ENCODE results near the gene UBXN6. TPM values are rescaled to one million over a fixed set of nuclear protein-coding genes. Genes with fewer than 3 reads are reported as not detected.

UBXN6 gene
- total and polyA plus RNA-seq, 2 of the 8 experiments (the other 6 are each of a cell fraction or from before 2014, with no cell fraction given) = 28.0 to 43.8 TPM

DNA sequence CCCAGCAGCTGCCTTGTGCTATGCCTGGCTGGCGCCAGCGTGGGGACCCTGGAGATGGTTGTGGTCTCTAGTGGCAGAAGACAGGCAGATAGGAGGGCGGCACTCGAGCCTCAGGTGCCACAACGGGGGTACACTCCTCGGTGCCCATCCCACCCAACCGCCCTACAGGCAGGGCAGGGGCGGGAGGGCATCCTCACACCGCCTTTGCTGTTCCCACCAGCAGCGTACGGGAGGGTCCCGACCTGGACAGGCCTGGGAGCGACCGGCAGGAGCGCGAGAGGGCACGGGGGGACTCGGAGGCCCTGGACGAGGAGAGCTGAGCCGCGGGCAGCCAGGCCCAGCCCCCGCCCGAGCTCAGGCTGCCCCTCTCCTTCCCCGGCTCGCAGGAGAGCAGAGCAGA is 44.1 kb upstream of the UBXN6 start:
- Histone ChIP-seq H4K20me1 (replicated peaks in 1 of 2; ENCODE audit: control insufficient read depth in 1 of 2, insufficient read depth in 2 of 2, low read length in 2 of 2) (peaks cover 10 to 26% of the 10 kb centered on the region in 2 experiments), H3K23ac (ENCODE audit: insufficient read length) (no peak overlapping the region), H3K36me3 (ENCODE audit: control insufficient read depth in 2 of 4, insufficient read depth in 4 of 4, low read length in 3 of 4) (peaks cover 10 to 58% (median 23%) of the 10 kb centered on the region in 4 experiments), H3K9ac (replicated peaks in 1 of 4; ENCODE audit: extremely low read depth in 1 of 4, low read depth in 3 of 4, low read length in 3 of 4) (no peak overlapping the region), H3K79me2 (ENCODE audit: control insufficient read depth in 1 of 2, insufficient read depth in 2 of 2, low read length in 2 of 2) (no peaks in the 10 kb centered on the region), H3K4me1 (replicated peaks in 1 of 4; ENCODE audit: control insufficient read depth in 3 of 4, insufficient read depth in 4 of 4, low read length in 3 of 4) (no peaks in the 10 kb centered on the region), H2BK12ac (ENCODE audit: low read depth, low read length) (no peak overlapping the region), H3K18ac (ENCODE audit: extremely low read depth, low read length) (no peak overlapping the region), H3K27ac (ENCODE audit: low read depth, low read length) (no peak overlapping the region), H3K4ac (replicated peaks; ENCODE audit: insufficient read length, low read depth, low read length) (no peak overlapping the region), H2BK20ac (ENCODE audit: low read length) (no peak overlapping the region), H2AFZ (ENCODE audit: low read length) (no peak overlapping the region), H4K8ac (ENCODE audit: extremely low read depth, insufficient read depth, low read length) (no peak overlapping the region), H3K27me3 (replicated peaks in 1 of 4; ENCODE audit: control insufficient read depth in 3 of 4, extremely low read depth in 1 of 4, insufficient read depth in 3 of 4, low read length in 3 of 4) (peaks cover 0 to 3% (median 0%) of the 10 kb centered on the region in 4 experiments; a peak in 2 of 7 replicates), H3K56ac (replicated peaks; ENCODE audit: insufficient read length, low read depth, low read length) (no peak overlapping the region), H3K23me2 (ENCODE audit: low read depth, low read length) (no peaks in the 10 kb centered on the region), H3K4me3 (ENCODE audit: extremely low read depth in 1 of 4, insufficient read depth in 2 of 4, low read depth in 3 of 4, low read length in 4 of 4) (no peak overlapping the region), H2BK15ac (ENCODE audit: low read length) (no peak overlapping the region), H3K4me2 (ENCODE audit: insufficient read depth in 1 of 2, low read depth in 2 of 2, low read length in 2 of 2) (no peak overlapping the region), H2AK5ac (ENCODE audit: low read depth, low read length) (no peak overlapping the region), H2BK5ac (ENCODE audit: low read depth, low read length) (no peak overlapping the region), H4K91ac (replicated peaks; ENCODE audit: insufficient read length, low read length) (no peak overlapping the region), H3K9me3 (ENCODE audit: insufficient read depth in 2 of 2, low read depth in 1 of 2, low read length in 1 of 2) (no peaks in the 10 kb centered on the region), H3K79me1 (ENCODE audit: low read depth, low read length) (no peaks in the 10 kb centered on the region), H3K14ac (ENCODE audit: insufficient read length) (no peak overlapping the region), H4K5ac (ENCODE audit: insufficient read length, low read depth, low read length) (no peak overlapping the region), H2BK120ac (replicated peaks; ENCODE audit: low read depth, low read length) (no peak overlapping the region)
- ChIA-PET POLR2A (ENCODE audit: partially characterized antibody) (interaction anchor here (0.7 to 2.5 kb wide), 6 partner anchors 12 to 54 kb away, joined by 3 to 10 read pairs (median 4); partner anchors contain the start of gene HDGFL2), CTCF (ENCODE audit: partially characterized antibody) (interaction anchor here (1.5 to 2.3 kb wide), 3 partner anchors 22 to 66 kb away, joined by 3 to 9 read pairs (median 5); no protein-coding TSS in a partner anchor)
- no peak for DNase-seq (ENCODE audit: low read depth in 1 of 2, low spot score in 2 of 2)
- WGBS, 2 experiments (ENCODE audit: extremely low coverage in 1 of 2, insufficient coverage in 1 of 2, insufficient read length in 1 of 2, insufficient replicate concordance in 2 of 2, low coverage in 1 of 2, low lambda C conversion rate in 2 of 2, missing lambda C conversion rate in 1 of 2) = 94% methylated on average over 19 of the region's 25 CpGs; no CpG with 5 or more reads in 1 of the 2 experiments
- FAIRE-seq = no peak
- TF ChIP-seq SAP30 (IDR thresholded peaks at IDR 0.05; ENCODE audit: insufficient read depth, insufficient replicate concordance, low read length) (no peak), POLR2A (IDR thresholded peaks at IDR 0.05; ENCODE audit: control extremely low read depth in 1 of 2, low read depth in 2 of 2, low read length in 2 of 2) (no peak), SUZ12 (IDR thresholded peaks at IDR 0.05; ENCODE audit: low read length) (no peak), TEAD4 (IDR thresholded peaks at IDR 0.05; ENCODE audit: low read depth, low read length) (no peak), FOSL1 (IDR thresholded peaks at IDR 0.05; ENCODE audit: insufficient read depth, low read depth, low read length) (no peak), RFX5 (IDR thresholded peaks at IDR 0.05; ENCODE audit: borderline replicate concordance, low read depth, low read length) (no peak), CTBP2 (IDR thresholded peaks at IDR 0.05; ENCODE audit: borderline replicate concordance, insufficient read depth, insufficient read length, low read length) (no peak), SP2 (IDR thresholded peaks at IDR 0.05; ENCODE audit: low read length) (no peak), EZH2 (IDR thresholded peaks at IDR 0.05; ENCODE audit: low read depth, low read length, severe bottlenecking) (no peak), CHD1 (IDR thresholded peaks at IDR 0.05; ENCODE audit: low read depth, low read length) (no peak), RBBP5 (IDR thresholded peaks at IDR 0.05; ENCODE audit: borderline replicate concordance, low read depth, low read length) (no peak), CEBPB (IDR thresholded peaks at IDR 0.05; ENCODE audit: low read depth, low read length) (no peak)
- TF ChIP-seq, protein P1, sequence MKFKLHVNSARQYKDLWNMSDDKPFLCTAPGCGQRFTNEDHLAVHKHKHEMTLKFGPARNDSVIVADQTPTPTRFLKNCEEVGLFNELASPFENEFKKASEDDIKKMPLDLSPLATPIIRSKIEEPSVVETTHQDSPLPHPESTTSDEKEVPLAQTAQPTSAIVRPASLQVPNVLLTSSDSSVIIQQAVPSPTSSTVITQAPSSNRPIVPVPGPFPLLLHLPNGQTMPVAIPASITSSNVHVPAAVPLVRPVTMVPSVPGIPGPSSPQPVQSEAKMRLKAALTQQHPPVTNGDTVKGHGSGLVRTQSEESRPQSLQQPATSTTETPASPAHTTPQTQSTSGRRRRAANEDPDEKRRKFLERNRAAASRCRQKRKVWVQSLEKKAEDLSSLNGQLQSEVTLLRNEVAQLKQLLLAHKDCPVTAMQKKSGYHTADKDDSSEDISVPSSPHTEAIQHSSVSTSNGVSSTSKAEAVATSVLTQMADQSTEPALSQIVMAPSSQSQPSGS (IDR thresholded peaks at IDR 0.05; ENCODE audit: low read length) = no peak
